GM18868 (cell line): Measurements from ENCODE around the gene RPGR.

Experiments
- ATAC-seq: cut with Tn5 transposase; IDR thresholded peaks from one replicate; pipeline ENCODE4 v1.9.1; 2021; ENCODE audit warnings: mild to moderate bottlenecking, moderate library complexity; ENCODE audit not compliant: unreplicated experiment

Gene RPGR, protein sequence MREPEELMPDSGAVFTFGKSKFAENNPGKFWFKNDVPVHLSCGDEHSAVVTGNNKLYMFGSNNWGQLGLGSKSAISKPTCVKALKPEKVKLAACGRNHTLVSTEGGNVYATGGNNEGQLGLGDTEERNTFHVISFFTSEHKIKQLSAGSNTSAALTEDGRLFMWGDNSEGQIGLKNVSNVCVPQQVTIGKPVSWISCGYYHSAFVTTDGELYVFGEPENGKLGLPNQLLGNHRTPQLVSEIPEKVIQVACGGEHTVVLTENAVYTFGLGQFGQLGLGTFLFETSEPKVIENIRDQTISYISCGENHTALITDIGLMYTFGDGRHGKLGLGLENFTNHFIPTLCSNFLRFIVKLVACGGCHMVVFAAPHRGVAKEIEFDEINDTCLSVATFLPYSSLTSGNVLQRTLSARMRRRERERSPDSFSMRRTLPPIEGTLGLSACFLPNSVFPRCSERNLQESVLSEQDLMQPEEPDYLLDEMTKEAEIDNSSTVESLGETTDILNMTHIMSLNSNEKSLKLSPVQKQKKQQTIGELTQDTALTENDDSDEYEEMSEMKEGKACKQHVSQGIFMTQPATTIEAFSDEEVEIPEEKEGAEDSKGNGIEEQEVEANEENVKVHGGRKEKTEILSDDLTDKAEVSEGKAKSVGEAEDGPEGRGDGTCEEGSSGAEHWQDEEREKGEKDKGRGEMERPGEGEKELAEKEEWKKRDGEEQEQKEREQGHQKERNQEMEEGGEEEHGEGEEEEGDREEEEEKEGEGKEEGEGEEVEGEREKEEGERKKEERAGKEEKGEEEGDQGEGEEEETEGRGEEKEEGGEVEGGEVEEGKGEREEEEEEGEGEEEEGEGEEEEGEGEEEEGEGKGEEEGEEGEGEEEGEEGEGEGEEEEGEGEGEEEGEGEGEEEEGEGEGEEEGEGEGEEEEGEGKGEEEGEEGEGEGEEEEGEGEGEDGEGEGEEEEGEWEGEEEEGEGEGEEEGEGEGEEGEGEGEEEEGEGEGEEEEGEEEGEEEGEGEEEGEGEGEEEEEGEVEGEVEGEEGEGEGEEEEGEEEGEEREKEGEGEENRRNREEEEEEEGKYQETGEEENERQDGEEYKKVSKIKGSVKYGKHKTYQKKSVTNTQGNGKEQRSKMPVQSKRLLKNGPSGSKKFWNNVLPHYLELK

DNA sequence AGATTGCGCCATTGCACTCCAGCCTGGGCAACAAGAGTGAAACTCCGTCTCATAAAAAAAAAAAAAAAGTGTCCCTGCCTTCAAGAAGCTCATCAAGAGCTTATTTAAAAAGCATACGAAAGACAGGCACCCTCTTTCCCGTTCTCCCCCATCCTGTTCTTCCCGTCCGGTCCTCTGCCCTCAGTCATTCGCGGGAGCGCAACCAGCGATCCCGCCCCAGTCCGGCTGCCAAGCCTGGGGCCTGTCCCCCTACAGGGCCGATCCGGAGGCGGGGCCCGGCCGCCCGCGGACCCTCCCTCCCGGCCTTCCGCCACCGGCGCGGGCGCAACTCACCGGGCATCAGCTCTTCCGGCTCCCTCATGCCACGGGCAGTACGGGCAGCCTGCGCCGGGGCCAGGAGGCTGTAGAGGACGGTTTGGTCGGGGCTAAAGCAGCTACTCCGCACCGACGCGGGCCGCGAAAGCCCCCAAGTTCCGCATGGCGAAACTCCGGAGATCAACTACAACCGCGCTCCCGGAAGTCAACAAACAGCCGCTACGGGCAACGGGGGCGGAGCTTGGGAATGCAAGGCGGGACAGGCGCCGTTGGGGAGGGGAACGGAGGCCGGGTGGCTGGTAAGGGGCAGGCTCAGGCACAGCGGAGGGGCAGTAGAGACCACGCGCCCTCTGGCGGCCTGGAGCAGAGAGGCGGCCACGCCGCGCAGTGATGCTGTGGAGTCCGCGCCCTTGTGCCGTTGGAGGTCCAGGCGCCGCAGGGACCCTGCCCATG, at the start of gene RPGR:
Gene RPGR (minus strand): TSS at position 503 of the 768 bp plus-strand sequence. CDS start 142 bp downstream, at position 361.
- peak; percentile 97 for ATAC-seq

DNA sequence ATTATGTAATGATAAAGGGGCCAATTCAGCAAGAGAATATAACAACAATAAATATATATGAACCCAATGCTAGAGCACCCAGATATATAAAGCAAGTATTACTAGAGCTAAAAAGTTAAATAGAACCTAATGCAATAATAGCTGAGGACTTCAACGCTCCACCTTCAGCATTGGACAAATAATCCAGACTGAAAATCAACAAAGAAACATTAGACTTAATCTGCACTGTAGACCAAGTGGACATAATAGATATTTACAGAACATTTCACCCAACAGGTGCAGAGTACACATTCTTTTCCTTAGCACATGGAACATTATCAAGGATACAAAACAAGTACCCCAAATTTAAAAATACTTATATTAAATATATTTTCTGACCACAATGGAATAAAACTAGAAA, 49.4 kb upstream of the RPGR start:
- no peak for ATAC-seq

DNA sequence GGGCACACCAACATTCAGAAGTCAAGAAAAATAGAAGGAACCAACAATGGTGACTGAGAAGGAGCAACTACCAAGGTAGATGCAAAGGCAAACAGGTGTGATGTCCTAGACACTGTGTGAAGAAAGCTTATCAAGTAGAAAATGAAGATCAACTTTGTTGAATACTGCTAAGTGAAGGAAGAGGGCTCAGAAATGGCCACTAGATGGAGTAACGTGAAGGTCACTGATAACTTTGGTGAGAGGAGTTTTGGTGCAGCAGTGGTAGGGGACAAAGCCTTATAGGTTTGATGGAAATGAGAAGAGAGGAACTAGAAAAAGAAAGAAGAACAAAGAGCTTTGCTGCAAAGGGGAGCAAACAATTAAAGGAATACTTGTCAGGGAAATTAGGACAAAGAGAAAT, 48.6 kb upstream of the RPGR start:
- ATAC-seq, result no peak

DNA sequence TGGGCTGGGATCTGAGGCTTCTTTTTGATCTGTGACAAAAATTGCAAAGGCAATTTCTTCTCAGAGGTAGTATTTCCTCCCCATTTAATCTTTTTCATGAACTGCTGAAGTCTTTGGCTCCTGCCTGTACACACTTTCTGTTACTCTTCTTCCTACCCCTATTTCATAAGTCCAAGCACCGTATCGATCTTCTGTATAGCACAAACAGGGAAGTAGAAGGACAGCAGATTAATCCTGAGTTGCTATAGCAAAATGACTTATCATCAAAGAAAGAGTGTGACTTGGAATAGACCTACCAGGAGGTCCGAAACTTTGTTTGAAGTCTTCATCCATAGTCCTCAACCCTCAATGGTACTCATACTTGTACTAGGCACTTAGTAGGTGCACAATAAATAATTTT, 47.1 kb upstream of the RPGR start:
- ATAC-seq, result no peak

DNA sequence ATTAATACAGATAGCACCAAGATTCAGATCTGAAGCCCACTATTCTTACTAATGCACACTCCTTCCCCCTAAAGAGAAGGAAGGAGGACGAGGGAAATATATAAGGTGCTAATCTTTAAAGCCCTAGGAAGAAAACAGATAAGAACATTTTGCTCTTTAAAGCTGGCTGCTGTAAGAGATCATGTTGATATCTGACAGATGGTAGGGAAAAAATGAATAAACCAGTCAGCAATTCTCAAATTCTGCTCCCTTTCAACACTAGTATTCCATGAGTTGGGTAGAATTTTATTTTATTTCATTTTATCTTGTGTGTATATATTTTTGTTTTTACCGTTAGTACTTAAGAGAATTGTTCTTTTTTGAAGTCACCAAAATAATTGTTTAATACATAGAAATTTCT, 44.3 kb upstream of the RPGR start:
- no peak for ATAC-seq

DNA sequence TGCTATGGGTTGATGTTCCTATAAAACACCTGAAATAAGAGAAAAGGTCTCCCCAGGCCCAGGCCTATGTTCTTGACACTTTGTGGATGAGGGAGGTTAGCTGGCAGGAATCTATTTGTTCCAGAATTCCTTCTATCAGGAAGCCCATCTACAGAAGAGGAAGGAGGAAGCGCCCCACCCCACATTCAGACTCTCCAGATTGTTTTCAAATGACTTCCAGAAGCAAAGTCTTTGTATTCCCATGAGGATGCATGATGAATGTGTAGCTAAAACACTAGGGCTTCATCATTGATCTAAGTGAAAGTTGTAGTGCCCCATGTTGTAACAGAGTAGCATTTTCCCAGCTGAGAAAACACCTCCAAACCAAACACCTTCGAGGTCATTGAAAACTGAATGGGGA, 41.5 kb upstream of the RPGR start:
- no peak for ATAC-seq

- no peak for ATAC-seq
These were observed 38.6 kb upstream of the RPGR start for GRCh38 chrX:38365954-38366353.

GRCh38 chrX:38363046-38363445, 35.7 kb upstream of the RPGR start:
- no peak for ATAC-seq

- ATAC-seq, result no peak
These were observed 30.7 kb upstream of the RPGR start for GRCh38 chrX:38357747-38358673.

DNA sequence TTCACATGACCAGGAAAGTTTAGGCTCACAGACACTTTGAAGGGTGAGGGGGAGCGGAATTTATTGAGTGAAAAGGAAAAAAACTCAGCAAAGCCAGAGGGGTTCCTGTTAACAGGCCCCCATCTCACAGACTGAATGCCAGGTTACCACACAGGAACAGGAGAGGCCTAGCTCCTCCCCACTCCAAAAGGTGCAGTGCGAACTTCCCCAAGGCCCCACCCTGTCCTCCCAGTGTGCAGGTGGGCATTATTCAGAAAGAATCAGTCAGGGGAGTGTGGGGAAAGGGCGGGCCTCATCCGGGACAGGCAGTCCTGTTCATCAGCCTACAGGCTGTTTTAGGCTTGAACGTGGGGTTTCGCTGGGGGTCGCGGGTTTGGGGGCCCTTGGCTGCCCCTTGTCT, 29.1 kb upstream of the RPGR start:
- no peak for ATAC-seq

- no peak for ATAC-seq
These were observed 25.1 kb upstream of the RPGR start, which contains the start of gene OTC for GRCh38 chrX:38352362-38352761. TSS of gene OTC (plus strand) at chrX:38352604. CDS start at chrX:38352697, 93 bp downstream.

DNA sequence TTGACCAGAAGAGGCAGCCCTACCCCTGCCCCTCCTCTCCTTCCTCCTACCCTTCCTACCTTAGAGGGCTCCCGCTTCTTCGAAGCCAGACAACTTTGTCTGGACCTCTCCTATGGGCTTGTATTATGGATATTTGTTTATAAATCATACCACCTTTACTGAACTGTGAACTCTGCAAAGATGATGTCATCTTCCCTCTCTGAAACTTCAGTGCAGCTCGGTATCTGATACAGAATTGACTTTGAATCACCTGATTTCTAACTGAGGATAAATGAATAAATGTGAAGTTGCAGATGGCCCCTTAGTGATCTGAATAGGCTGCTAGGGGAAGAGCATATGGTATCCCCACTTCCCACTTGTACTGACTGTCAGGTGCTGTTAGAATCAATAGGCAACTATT, 24.0 kb upstream of the RPGR start:
- ATAC-seq, result no peak

GRCh38 chrX:38347136-38347535, 19.8 kb upstream of the RPGR start:
- ATAC-seq, result no peak

DNA sequence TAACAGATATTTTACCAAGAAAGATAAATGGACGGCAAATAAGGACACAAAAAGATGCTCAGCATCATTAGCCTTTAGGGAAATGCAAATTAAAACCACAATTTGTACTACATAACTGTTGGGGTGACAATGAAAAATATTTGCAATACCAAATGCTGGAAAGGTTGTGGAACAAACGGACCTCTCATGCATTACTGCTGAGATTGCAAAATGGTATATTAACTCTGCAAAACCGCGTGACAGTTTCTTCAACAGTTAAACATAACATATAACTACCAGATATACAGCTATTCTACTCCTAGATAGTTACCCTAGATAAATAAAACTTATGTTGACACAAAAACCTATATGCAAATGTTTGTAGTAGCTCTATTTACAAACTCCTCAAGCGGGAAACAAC, 18.8 kb upstream of the RPGR start:
- no peak for ATAC-seq

DNA sequence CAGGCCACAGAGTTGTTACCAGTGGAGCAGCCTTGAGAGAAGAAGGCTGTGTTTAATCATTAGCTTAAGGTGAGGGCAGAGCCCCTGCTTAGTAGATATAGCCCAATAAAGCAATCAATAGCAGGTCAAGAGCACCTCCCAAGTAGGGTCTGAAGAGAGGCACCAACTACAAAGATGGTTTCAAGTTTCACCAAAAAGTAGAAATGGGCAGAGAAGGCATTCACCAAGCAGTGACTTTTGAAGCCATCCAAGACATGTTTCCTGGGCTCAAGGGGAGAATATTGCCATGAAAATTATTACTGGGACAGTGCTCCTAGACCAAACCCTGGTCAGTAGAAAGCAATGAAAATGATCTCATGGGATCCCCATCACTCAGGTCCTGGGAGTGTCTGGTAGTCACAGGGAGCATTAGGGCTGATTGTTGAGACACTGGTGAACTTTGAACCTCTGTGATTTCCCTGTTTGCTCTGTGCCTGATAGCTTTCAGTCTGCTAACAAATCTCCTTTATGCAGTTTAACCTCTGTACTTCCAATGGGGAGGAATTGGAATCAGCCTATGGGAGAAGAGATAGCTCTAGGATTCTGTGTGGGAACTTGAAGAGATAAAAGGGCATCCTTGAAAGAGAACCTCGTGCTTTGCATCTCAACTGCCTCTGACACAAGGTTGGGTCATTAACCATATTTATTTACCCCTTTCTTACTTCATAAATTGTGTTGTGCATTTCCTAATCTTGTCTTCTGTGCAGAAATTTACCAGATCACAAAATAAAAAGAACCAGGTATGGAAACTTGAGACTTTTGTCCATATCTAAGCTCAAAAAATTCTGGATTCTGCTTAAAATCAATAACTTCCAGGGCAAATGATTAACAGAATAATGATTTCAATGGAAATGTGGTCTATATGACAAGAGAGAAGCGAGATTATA, 15.8 kb upstream of the RPGR start:
- ATAC-seq, result no peak

DNA sequence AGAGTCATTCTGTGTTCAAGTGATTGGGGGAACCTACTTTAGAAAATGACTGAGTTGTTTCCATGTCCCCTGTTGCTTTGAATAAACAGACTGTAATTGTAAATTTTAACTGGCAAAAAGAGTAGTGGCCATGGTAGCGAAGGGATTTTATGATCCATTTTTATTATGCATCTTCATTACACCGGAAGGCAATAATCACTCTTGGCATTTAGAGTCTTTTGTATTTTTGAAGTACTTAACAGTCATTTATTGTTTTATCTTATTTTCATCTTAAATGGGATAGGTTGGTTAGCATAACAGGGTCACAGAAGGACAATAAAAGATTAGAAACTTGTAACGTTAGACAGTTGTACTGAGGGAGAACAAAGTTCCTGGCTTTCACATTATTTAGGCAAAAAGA, 14.1 kb upstream of the RPGR start:
- no peak for ATAC-seq

DNA sequence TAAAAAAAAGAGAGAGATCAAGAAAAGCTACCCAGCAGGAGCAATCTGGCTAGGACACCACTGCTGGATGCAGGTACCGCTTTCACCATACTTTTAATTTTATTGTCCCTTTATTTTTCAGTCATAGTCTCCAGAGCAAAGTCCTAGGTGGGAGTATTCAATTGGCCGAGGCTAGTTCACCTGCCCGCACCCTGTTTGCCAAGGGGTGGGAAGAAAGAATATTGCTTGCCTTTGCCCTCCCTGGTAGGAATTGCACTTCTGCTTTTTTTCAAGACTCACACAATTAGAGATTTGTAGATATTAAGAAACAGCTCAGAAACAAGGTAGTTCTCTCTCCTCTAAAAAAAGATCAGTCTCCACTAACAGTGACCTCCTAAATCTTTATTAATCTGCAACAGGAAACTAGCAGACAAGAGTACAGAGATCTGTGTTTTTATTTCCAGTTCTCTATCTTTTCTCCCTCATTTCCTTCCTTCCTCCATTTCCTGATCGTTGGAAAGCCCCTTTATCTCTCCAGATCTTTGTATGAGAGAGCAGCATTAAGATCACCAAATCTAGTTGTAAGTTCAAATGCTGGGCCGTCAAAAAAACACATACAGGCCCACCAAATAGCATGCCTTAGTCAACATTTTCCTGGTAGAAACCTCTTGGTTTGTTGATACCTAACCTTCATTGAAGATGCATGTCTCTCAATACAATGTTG, 9.4 kb upstream of the RPGR start:
- no peak for ATAC-seq

GRCh38 chrX:38335382-38335781, 8.1 kb upstream of the RPGR start:
- ATAC-seq, result no peak
